Measurements from ENCODE around the gene AGAP6. TPM values are rescaled to one million over a fixed set of nuclear protein-coding genes. Genes with fewer than 3 reads are reported as not detected.
"Not testable (repeated sequence)": the region's sequence is repeated elsewhere in the genome, so short reads cannot be mapped to it uniquely, and the experiment has no call there.

The AGAP6 gene
- total RNA-seq (1 to 10 TPM; 2.2 to 4.9 (median 3.7) TPM), polyA plus RNA-seq (10 to 100 TPM in 1 of 2 donors, 1 to 10 TPM in 1; 4.6 to 26.3 TPM)
- long read RNA-seq, donor 1, partial matches to known transcripts = 0 of 3 reads
- long read RNA-seq, donor 1, other reads (novel, unspliced or antisense) = 3 of 3 reads
- long read RNA-seq, donor 2, partial matches to known transcripts = 5 of 5 reads
- long read RNA-seq, donor 2, other reads (novel, unspliced or antisense) = 0 of 5 reads
- long read RNA-seq, donor 3, partial matches to known transcripts = 0 of 6 reads
- long read RNA-seq, donor 3, other reads (novel, unspliced or antisense) = 5 of 6 reads

GRCh38 chr10:49988376-49988775 lies at the start of gene AGAP6:
Gene AGAP6, plus strand, starts transcription at chr10:49988406. Its CDS starts 310 bp downstream, at chr10:49988716.
- not testable (repeated sequence) for ATAC-seq

GRCh38 chr10:49941447-49942338 lies 46.5 kb upstream of the AGAP6 start, which contains the start of the genes PARG and TIMM23B:
Gene PARG, minus strand, starts transcription at chr10:49942027. Its CDS starts 302 bp downstream, at chr10:49941725.
Gene TIMM23B, plus strand, starts transcription at chr10:49942053. Its CDS starts 142 bp downstream, at chr10:49942195.
- H3K27me3 ChIP-seq; intact Hi-C loops (cut with DNase I); H3K9me3 ChIP-seq: not testable (repeated sequence)
- peak within 1 kb of the TSS; percentile 77 to 99 (median 92) for H3K4me3 ChIP-seq
- TF ChIP-seq CTCF (IDR thresholded peaks at IDR 0.05) = peak in 1 of 9 donors; percentile 15
- H3K36me3 ChIP-seq = peaks cover 0 to 19% (median 0%) of the 10 kb centered on the region in 9 donors
- H3K4me1 ChIP-seq = peaks cover 0 to 31% (median 20%) of the 10 kb centered on the region in 9 donors
- H3K27ac ChIP-seq = peak within 1 kb of the TSS in 9 of 10 donors; percentile 72 to 87 (median 82)
- 0% methylated on average over 80 to 81 of the region's 81 CpGs for WGBS, 2 donors
- ATAC-seq = peak; percentile 95 to 98 (median 96)
- DNase-seq = peak; percentile 72 to 78

More at GRCh38 chr10:49988376-49988775, at the start of gene AGAP6:
- H3K4me1 ChIP-seq; H3K27me3 ChIP-seq; H3K27ac ChIP-seq; H3K9me3 ChIP-seq; intact Hi-C loops (cut with DNase I); H3K4me3 ChIP-seq; DNase-seq: not testable (repeated sequence)
- peaks cover 0 to 25% (median 6%) of the 10 kb centered on the region in 9 donors for H3K36me3 ChIP-seq
- 93 to 96% methylated on average over 12 to 16 of the region's 18 CpGs for WGBS, 2 donors

GRCh38 chr10:49942339-49942705 lies 45.9 kb upstream of the AGAP6 start:
- ATAC-seq = peak in 2 of 8 donors; percentile 27 to 40
- DNase-seq; intact Hi-C loops (cut with DNase I); H3K9me3 ChIP-seq; H3K27me3 ChIP-seq: not testable (repeated sequence)
- WGBS, 2 donors = 0 to 1% methylated on average over 12 of the region's 12 CpGs
- Histone ChIP-seq H3K4me1 (peaks cover 0 to 31% (median 20%) of the 10 kb centered on the region in 9 donors), H3K4me3 (peak overlapping the region; percentile 77 to 99 (median 92)), H3K27ac (peak overlapping the region in 9 of 10 donors; percentile 72 to 87 (median 82)), H3K36me3 (peaks cover 0 to 25% (median 0%) of the 10 kb centered on the region in 9 donors)

- H3K27ac ChIP-seq; intact Hi-C loops (cut with DNase I); H3K9me3 ChIP-seq; ATAC-seq; DNase-seq; H3K4me3 ChIP-seq; H3K27me3 ChIP-seq: not testable (repeated sequence)
- Histone ChIP-seq H3K4me1 (peaks cover 0 to 31% (median 20%) of the 10 kb centered on the region in 9 donors), H3K36me3 (peaks cover 0 to 34% (median 0%) of the 10 kb centered on the region in 9 donors)
- WGBS, 2 donors = 77 to 86% methylated on average over 2 of the region's 2 CpGs
Measured at GRCh38 chr10:49943607-49944006, 44.6 kb upstream of the AGAP6 start.

GRCh38 chr10:49948142-49948541 lies 40.1 kb upstream of the AGAP6 start:
- H3K27me3 ChIP-seq; intact Hi-C loops (cut with DNase I); H3K9me3 ChIP-seq; DNase-seq; H3K4me3 ChIP-seq: not testable (repeated sequence)
- WGBS, 2 donors = 90 to 100% methylated on average over 1 of the region's 2 CpGs
- H3K4me1 ChIP-seq = peaks cover 0 to 10% (median 9%) of the 10 kb centered on the region in 9 donors
- peak overlapping the region in 1 of 10 donors; percentile 31 for H3K27ac ChIP-seq
- ATAC-seq = peak in 1 of 8 donors; percentile 44
- peaks cover 0 to 53% (median 0%) of the 10 kb centered on the region in 9 donors for H3K36me3 ChIP-seq

- H3K27me3 ChIP-seq; DNase-seq; H3K4me3 ChIP-seq; H3K9me3 ChIP-seq; ATAC-seq; intact Hi-C loops (cut with DNase I); H3K4me1 ChIP-seq: not testable (repeated sequence)
- H3K27ac ChIP-seq = peak overlapping the region in 1 of 10 donors; percentile 31
- peaks cover 0 to 56% (median 0%) of the 10 kb centered on the region in 9 donors for H3K36me3 ChIP-seq
- 95% methylated on average over 2 of the region's 2 CpGs for WGBS, 2 donors
Measured at GRCh38 chr10:49948737-49949136, 39.5 kb upstream of the AGAP6 start.

GRCh38 chr10:49952006-49952405 lies 36.2 kb upstream of the AGAP6 start:
- H3K9me3 ChIP-seq; H3K4me3 ChIP-seq; H3K27me3 ChIP-seq; intact Hi-C loops (cut with DNase I); H3K4me1 ChIP-seq; ATAC-seq; DNase-seq; H3K27ac ChIP-seq: not testable (repeated sequence)
- peaks cover 0 to 62% (median 5%) of the 10 kb centered on the region in 9 donors for H3K36me3 ChIP-seq
- 87 to 90% methylated on average over 3 of the region's 3 CpGs for WGBS, 2 donors

All from heart right ventricle (tissue), 16 donors.